K562 (cell line): ENCODE measurements around the gene FCGR3A. TPM values are rescaled to one million over a fixed set of nuclear protein-coding genes. Genes with fewer than 3 reads are reported as not detected.

Source experiments
- AFF4 ChIP-seq: sonication (generic); formaldehyde crosslinking; IDR thresholded peaks from 2 replicates; pipeline ENCODE4 v1.8.0; 2023; ENCODE audit warnings: mild to moderate bottlenecking, missing genetic modification reagents
- BDP1 ChIP-seq: IDR thresholded peaks from 3 replicates; pipeline ENCODE4 v1.6.1; 2011; ENCODE audit not compliant: insufficient read length, insufficient read depth
- ETV5 ChIP-seq: sonication (generic); formaldehyde crosslinking; IDR thresholded peaks from 2 replicates; pipeline ENCODE4 v1.4.0; 2020; ENCODE audit warnings: low read depth, mild to moderate bottlenecking, missing genetic modification reagents
- FOSL1 ChIP-seq: fragments of 200-800 bp; sonication (Bioruptor generic); conservative IDR thresholded peaks from 2 replicates; pipeline ENCODE4 v1.6.1; 2016; ENCODE audit warnings: missing genetic modification characterization, missing compliant biosample characterization
- HDAC2 ChIP-seq: fragments of 450-650 bp; IDR thresholded peaks from 2 replicates; pipeline ENCODE4 v1.6.1; 2016; ENCODE audit warnings: mild to moderate bottlenecking
- MAFG ChIP-seq: fragments of 450-650 bp; conservative IDR thresholded peaks from 2 replicates; pipeline ENCODE4 v1.6.1; 2016; ENCODE audit warnings: missing genetic modification characterization, missing compliant biosample characterization
- NFRKB ChIP-seq: fragments of 450-650 bp; IDR thresholded peaks from 2 replicates; pipeline ENCODE4 v1.6.1; 2016; ENCODE audit warnings: low read depth
- NR1H2 ChIP-seq: sonication (generic); formaldehyde crosslinking; IDR thresholded peaks from 2 replicates; pipeline ENCODE4 v1.4.0; 2020; ENCODE audit warnings: mild to moderate bottlenecking, missing genetic modification reagents
- RAD21 ChIP-seq, 2 experiments: fragments of 250-450 bp in 1 of 2; fragments of 450-650 bp in 1 of 2; sonication (Bioruptor Pico) in 1 of 2; formaldehyde crosslinking in 1 of 2; IDR thresholded peaks in 1 of 2; conservative IDR thresholded peaks in 1 of 2; 2 replicates each; pipeline versions ENCODE4 v1.4.0 to v1.8.0; 2020 to 2022; ENCODE audit warnings: mild to moderate bottlenecking in 2 of 2, moderate library complexity in 1 of 2
- TBL1XR1 ChIP-seq, 2 experiments: IDR thresholded peaks; 2 replicates each; pipeline ENCODE4 v1.6.1; 2012; ENCODE audit warnings: improper control_type of control experiment in 2 of 2, low read length in 2 of 2, mild to moderate bottlenecking in 1 of 2
- ZBTB11 ChIP-seq, 3 experiments: fragments of 200-800 bp in 1 of 3; fragments of 250-450 bp in 1 of 3; fragments of 450-650 bp in 1 of 3; sonication (Bioruptor Pico) in 1 of 3; sonication (Bioruptor generic) in 1 of 3; formaldehyde crosslinking in 1 of 3; IDR thresholded peaks; 2 replicates each; pipeline versions ENCODE4 v1.6.1 to v1.8.0; 2016 to 2022; ENCODE audit warnings: mild to moderate bottlenecking in 2 of 3, missing genetic modification characterization in 2 of 3, missing compliant biosample characterization in 1 of 3, moderate library complexity in 1 of 3
- ZBTB2 ChIP-seq: fragments of 450-650 bp; IDR thresholded peaks from 2 replicates; pipeline ENCODE4 v1.6.1; 2016; ENCODE audit warnings: antibody characterized with exemption
- ZNF395 ChIP-seq: fragments of 200-800 bp; sonication (Bioruptor generic); IDR thresholded peaks from 2 replicates; pipeline ENCODE4 v1.6.1; 2017; ENCODE audit warnings: missing genetic modification characterization, missing compliant biosample characterization
- ZNF764 ChIP-seq: fragments of 250-450 bp; sonication (Bioruptor Pico); IDR thresholded peaks from 2 replicates; pipeline ENCODE4 v1.4.0; 2020; ENCODE audit warnings: low read depth, mild to moderate bottlenecking, moderate library complexity
- polyA plus RNA-seq, 8 experiments: library from polyadenylated mRNA; depleted of rRNA in 4 of 8; stranded (reverse) in 5 of 8; unstranded in 3 of 8; fragments of >200 nt; fragmentation: Nextera tagmentation in 2 of 8; fragmentation: Illumina TruSeq in 1 of 8; extraction: Ambion mirVana in 2 of 8; extraction: Trizol in 1 of 8; gene quantifications; 2 replicates each; pipeline versions ENCODE4 v1.2.1 to v1.2.3, GENCODE V29; 2011 to 2014; ENCODE audit warnings: inconsistent platforms in 1 of 8, missing spikeins in 1 of 8
- total RNA-seq, 7 experiments: library from RNA; depleted of rRNA in 6 of 7; stranded (reverse); fragments of >200 nt in 6 of 7; fragmentation: Illumina TruSeq in 2 of 7; extraction: Trizol in 2 of 7; gene quantifications; 2 replicates each; pipeline versions ENCODE4 v1.2.1 to v1.2.3, GENCODE V29; 2011 to 2021; ENCODE audit warnings: low replicate concordance in 1 of 7

The FCGR3A gene
- total and polyA plus RNA-seq, 9 of the 15 experiments (the other 6 are each of a cell fraction or from before 2014, with no cell fraction given): 0.04 to 0.29 (median 0.14) TPM; not detected in 3

GRCh38 chr1:161539731-161540569 lies 9.7 kb downstream of the FCGR3A start (continued):
- TF ChIP-seq ZBTB11 (CRISPR knock-in tag; IDR thresholded peaks at IDR 0.05) (peak in 1 of 3 experiments; percentile 44; a peak in 1 of 6 replicates), FOSL1 (tag) (peak; percentile 63), MAFG (peak; percentile 99), NFRKB (peak; percentile 61; the same call in 1 of the 2 replicates), TBL1XR1 (IDR thresholded peaks at IDR 0.05; ENCODE audit: low read length in 2 of 2) (peak; percentile 4 to 98; a peak in 3 of 4 replicates), NR1H2 (CRISPR knock-in tag) (0 out of 2 replicates have a peak, but pooled peaks have one; percentile 28), ZNF764 (CRISPR knock-in tag) (peak; percentile 86), ZNF395 (CRISPR knock-in tag) (peak; percentile 70; the same call in 1 of the 2 replicates), HDAC2 (peak; percentile 65; the same call in 1 of the 2 replicates), RAD21 (CRISPR knock-in tag; conservative IDR thresholded peaks at IDR 0.05 in 1 of 2, IDR thresholded peaks at IDR 0.05 in 1 of 2) (peak; percentile 33 to 57; a peak in 3 of 4 replicates), ZBTB2 (peak; percentile 64; the same call in 1 of the 2 replicates), AFF4 (peak; percentile 91), BDP1 (peak; percentile 65), ETV5 (CRISPR knock-in tag) (peak; percentile 90)
